Body of pancreas (tissue), 4 donors: ENCODE results near the gene SNRNP40.

Experiments used
- POLR2A ChIP-seq, 3 donors: fragments of 450-650 bp; IDR thresholded peaks; one replicate each; pipeline ENCODE4 v1.6.1; 2016; ENCODE audit warnings: antibody characterized with exemption in 3 of 3, mild to moderate bottlenecking in 2 of 3
- TF ChIP-seq, protein P1 (sequence below), 7 experiments: fragments of 450-650 bp in 4 of 7; fragments of 200-600 bp in 3 of 7; sonication (generic) in 3 of 7; IDR thresholded peaks; one replicate each; pipeline ENCODE4 v1.5.1; 2016 to 2019; ENCODE audit warnings: antibody characterized with exemption in 7 of 7

- TF ChIP-seq, protein P1, sequence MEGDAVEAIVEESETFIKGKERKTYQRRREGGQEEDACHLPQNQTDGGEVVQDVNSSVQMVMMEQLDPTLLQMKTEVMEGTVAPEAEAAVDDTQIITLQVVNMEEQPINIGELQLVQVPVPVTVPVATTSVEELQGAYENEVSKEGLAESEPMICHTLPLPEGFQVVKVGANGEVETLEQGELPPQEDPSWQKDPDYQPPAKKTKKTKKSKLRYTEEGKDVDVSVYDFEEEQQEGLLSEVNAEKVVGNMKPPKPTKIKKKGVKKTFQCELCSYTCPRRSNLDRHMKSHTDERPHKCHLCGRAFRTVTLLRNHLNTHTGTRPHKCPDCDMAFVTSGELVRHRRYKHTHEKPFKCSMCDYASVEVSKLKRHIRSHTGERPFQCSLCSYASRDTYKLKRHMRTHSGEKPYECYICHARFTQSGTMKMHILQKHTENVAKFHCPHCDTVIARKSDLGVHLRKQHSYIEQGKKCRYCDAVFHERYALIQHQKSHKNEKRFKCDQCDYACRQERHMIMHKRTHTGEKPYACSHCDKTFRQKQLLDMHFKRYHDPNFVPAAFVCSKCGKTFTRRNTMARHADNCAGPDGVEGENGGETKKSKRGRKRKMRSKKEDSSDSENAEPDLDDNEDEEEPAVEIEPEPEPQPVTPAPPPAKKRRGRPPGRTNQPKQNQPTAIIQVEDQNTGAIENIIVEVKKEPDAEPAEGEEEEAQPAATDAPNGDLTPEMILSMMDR (IDR thresholded peaks at IDR 0.05): no peak
- no peak for TF ChIP-seq POLR2A (IDR thresholded peaks at IDR 0.05)
Measured at GRCh38 chr1:31249854-31250253, 46.7 kb downstream of the SNRNP40 start.
